ENCODE measurements around the gene PRSS21. TPM values are rescaled to one million over a fixed set of nuclear protein-coding genes. Genes with fewer than 3 reads are reported as not detected.
A peak's percentile ranks its signal among the peaks of the same experiment; 100 is the strongest.

The PRSS21 gene
- total RNA-seq, 2 donors from 2014 or later = 1.1 to 2.6 TPM

DNA sequence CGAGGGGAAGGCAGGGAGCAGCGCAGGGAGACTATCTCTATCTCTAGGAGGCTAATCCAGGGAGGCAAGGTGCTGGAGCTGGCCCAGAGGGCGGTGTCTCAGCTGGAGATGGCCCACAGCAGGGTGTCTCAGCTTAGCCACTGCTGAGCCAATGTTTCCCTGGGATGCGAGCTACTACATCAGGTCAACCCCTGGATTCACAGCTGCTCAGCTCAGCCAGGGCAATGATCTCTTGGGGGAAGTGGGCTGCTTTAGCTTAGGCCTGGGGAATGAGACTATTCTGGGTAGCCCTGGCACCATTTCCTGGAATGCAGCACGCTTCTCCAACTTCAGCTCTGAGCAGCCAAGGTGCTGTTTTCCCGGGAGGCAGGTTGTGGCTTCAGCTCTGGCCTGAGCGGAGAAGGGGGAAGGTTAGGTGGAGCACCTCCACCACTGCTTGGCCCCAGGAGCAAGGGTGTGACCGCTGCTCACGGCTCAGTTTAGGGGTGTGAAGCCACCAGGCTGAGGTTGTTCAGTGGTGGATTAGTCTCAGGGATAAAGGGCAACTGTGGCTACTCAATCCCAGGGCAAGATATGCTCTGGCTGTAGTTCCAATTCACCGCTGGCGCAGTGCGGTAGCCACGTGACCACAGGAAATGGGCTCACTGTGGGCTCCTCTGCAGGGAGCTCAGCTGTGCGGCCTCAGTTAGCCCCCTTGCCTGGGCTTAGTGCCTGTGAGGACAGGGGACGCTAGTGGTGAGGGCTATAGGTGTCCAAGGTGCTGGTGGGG is 5.2 kb upstream of the PRSS21 start:
- no peaks in the 10 kb centered on the region for H3K36me3 ChIP-seq
- no peak overlapping the region for H3K4me3 ChIP-seq
- intact Hi-C loops (cut with DNase I) = no loop called here
- peak overlapping the region; percentile 15 to 30 for H3K9ac ChIP-seq (ENCODE audit: low read depth in 2 of 2, low read length in 2 of 2)
- TF ChIP-seq, protein P1, sequence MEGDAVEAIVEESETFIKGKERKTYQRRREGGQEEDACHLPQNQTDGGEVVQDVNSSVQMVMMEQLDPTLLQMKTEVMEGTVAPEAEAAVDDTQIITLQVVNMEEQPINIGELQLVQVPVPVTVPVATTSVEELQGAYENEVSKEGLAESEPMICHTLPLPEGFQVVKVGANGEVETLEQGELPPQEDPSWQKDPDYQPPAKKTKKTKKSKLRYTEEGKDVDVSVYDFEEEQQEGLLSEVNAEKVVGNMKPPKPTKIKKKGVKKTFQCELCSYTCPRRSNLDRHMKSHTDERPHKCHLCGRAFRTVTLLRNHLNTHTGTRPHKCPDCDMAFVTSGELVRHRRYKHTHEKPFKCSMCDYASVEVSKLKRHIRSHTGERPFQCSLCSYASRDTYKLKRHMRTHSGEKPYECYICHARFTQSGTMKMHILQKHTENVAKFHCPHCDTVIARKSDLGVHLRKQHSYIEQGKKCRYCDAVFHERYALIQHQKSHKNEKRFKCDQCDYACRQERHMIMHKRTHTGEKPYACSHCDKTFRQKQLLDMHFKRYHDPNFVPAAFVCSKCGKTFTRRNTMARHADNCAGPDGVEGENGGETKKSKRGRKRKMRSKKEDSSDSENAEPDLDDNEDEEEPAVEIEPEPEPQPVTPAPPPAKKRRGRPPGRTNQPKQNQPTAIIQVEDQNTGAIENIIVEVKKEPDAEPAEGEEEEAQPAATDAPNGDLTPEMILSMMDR (IDR thresholded peaks at IDR 0.05) = no peak
- no peaks in the 10 kb centered on the region for H3K4me1 ChIP-seq
- no peak for DNase-seq
- no peaks in the 10 kb centered on the region for H3K9me3 ChIP-seq
- H3K27ac ChIP-seq = no peak overlapping the region
- H3K27me3 ChIP-seq = no peaks in the 10 kb centered on the region

DNA sequence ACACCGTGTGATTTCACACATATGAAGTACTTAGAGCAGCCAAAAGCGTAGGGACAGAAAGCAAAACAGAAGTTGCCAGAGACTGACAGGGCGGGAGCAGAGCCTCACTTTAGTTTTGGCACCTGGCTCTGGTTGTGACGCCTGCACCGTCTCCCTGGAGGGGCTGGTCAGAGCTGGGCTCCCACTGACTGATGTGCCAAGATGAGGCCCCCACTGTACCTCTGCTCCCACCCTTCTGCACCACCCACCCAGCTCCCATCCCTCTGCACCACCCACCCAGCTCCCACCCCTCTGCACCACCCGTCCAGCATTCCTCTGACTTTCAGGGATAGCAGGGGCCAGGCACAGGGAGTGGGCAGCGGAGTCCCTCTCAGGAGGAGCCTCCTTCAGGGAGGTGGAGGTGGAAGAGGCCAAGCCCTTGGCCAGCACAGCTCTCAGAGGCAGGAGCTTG is 3.2 kb upstream of the PRSS21 start:
- Histone ChIP-seq H3K27ac (no peak overlapping the region), H3K36me3 (no peaks in the 10 kb centered on the region), H3K27me3 (no peaks in the 10 kb centered on the region), H3K4me1 (no peaks in the 10 kb centered on the region), H3K9me3 (no peaks in the 10 kb centered on the region), H3K9ac (ENCODE audit: low read depth in 2 of 2, low read length in 2 of 2) (no peak overlapping the region), H3K4me3 (no peak overlapping the region)
- TF ChIP-seq, protein P1 (IDR thresholded peaks at IDR 0.05) = no peak
- intact Hi-C loops (cut with DNase I) = no loop called here
- no peak for DNase-seq

DNA sequence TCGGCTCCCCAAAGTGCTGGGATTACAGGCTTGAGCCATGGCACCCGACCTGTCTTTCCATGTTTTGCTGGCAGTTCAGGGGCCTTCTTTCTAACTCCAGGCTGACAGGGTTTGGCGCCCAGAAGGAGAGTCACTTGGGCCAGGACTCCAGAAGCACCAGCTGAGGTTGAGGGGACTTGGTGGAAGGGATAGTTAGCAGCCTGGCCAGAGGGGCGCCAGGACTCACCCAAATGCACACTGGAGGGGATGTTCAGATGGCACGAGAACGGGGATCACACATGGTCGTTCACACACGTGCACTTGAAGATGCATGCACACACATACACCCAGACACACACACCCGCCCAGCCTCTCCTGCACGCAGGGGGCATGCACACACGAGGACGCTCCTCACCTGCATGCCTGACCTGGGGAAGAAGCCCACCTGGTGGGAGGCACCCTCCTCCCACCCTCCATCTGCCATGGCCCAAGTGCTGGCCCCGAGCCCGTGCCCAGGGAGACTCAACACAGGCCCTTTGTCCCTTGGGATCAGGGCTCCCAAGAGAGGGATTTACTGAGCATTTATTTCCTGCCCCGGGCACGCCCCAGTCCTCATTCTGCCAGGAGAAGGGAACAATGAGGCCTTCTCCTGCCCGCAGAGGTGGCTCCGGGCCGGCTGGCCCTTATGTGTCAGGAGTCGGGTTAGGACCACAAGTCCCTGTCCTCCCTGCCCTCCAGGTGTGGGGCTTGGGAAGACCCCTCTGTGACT is 2.3 kb upstream of the PRSS21 start:
- DNase-seq = no peak
- H3K4me3 ChIP-seq = no peak overlapping the region
- TF ChIP-seq, protein P1 (IDR thresholded peaks at IDR 0.05) = no peak
- no peaks in the 10 kb centered on the region for H3K36me3 ChIP-seq
- intact Hi-C loops (cut with DNase I) = no loop called here
- no peaks in the 10 kb centered on the region for H3K27me3 ChIP-seq
- H3K4me1 ChIP-seq = no peaks in the 10 kb centered on the region
- H3K9me3 ChIP-seq = no peaks in the 10 kb centered on the region
- H3K9ac ChIP-seq (ENCODE audit: low read depth in 2 of 2, low read length in 2 of 2) = no peak overlapping the region
- H3K27ac ChIP-seq = no peak overlapping the region

DNA sequence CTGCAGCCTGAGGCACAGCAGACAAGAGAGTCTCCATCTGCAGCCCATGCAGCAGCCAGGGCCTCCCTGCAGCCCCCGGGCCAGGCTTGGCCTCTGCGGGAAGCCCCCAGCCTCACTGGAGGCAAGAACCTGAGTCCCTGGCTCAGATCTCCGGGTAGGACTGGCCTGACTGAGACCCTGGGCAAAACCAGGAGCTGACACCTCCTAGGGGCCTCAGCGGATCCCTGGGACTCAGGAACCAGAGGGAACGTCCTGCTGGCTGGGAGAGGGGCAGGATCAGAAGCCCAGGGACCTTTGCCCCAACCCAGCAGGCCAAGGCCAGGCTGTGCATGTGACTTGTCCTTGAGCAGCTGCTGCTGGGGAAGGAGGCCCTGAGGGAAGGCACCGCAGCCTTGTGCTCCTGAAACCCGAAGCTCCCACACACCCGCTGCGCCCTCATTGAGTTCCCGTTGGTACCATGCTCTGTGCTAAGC is 1.7 kb upstream of the PRSS21 start:
- Histone ChIP-seq H3K36me3 (no peaks in the 10 kb centered on the region), H3K27me3 (no peaks in the 10 kb centered on the region), H3K4me1 (no peaks in the 10 kb centered on the region), H3K9ac (ENCODE audit: low read depth in 2 of 2, low read length in 2 of 2) (no peak overlapping the region), H3K27ac (no peak overlapping the region), H3K9me3 (no peaks in the 10 kb centered on the region), H3K4me3 (no peak overlapping the region)
- TF ChIP-seq, protein P1 (IDR thresholded peaks at IDR 0.05) = no peak
- intact Hi-C loops (cut with DNase I) = no loop called here
- DNase-seq = no peak

DNA sequence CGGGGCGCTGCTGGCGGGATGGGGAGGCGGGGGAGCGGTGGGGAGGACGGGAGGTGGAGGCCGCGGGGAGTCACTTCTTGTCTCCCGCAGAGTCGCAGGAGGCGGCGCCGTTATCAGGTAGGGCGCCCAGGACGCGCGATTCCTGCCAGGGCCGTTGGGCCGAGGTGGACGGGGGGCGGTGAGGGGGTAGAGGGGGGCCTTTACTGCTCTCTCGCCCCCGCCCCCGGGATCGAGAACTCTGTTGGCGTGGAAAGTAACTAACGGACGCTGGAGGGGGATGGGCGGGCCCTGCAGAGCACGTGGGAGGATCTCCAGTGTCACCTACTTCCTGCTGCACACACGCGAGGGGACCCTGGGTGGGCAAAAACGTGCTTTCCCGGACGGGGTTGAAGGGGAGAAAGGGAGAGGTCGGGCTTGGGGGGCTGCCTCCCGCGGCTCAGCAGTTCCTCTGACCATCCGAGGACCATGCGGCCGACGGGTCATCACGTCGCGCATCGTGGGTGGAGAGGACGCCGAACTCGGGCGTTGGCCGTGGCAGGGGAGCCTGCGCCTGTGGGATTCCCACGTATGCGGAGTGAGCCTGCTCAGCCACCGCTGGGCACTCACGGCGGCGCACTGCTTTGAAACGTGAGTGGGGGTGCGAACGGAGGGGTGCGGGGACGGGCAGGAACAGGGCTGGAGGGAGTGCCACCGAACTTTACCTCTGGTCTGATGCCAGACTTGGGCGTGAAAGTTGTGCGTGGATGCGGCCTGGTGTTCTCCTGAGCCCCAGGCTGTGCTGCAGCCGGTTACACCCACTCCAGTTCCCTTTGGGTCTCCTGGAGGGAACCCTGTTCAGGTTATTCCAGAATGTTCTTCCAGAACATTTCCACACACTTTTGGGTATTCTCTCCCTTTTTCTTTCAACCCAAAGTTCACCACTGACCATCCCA is 569 bp downstream of the PRSS21 start:
- no peaks in the 10 kb centered on the region for H3K36me3 ChIP-seq
- no peaks in the 10 kb centered on the region for H3K27me3 ChIP-seq
- H3K27ac ChIP-seq = no peak overlapping the region
- no peaks in the 10 kb centered on the region for H3K4me1 ChIP-seq
- TF ChIP-seq, protein P1 (IDR thresholded peaks at IDR 0.05) = no peak
- H3K9me3 ChIP-seq = no peaks in the 10 kb centered on the region
- intact Hi-C loops (cut with DNase I) = no loop called here
- no peak overlapping the region for H3K9ac ChIP-seq (ENCODE audit: low read depth in 2 of 2, low read length in 2 of 2)
- no peak overlapping the region for H3K4me3 ChIP-seq
- DNase-seq = no peak

Measured in colonic mucosa (tissue), 4 donors.